ENCODE data around the gene ANKRD60.

Gene ANKRD60

GRCh38 chr20:58196402-58197184 is 31.9 kb downstream of the ANKRD60 start:
- no peak overlapping the region for H3K4me3 ChIP-seq (ENCODE audit: low read depth, low read length)
- TF ChIP-seq CTCF (IDR thresholded peaks at IDR 0.05; ENCODE audit: borderline replicate concordance, insufficient read depth, low read depth, low read length) = no peak

- no peak for TF ChIP-seq CTCF (IDR thresholded peaks at IDR 0.05; ENCODE audit: borderline replicate concordance, insufficient read depth, low read depth, low read length)
- no peak overlapping the region for H3K4me3 ChIP-seq (ENCODE audit: low read depth, low read length)
Observed at GRCh38 chr20:58195047-58195446, 33.4 kb downstream of the ANKRD60 start.

- H3K4me3 ChIP-seq (ENCODE audit: low read depth, low read length) = no peak overlapping the region
- TF ChIP-seq CTCF (IDR thresholded peaks at IDR 0.05; ENCODE audit: borderline replicate concordance, insufficient read depth, low read depth, low read length) = no peak
Observed at GRCh38 chr20:58194175-58194791, 34.2 kb downstream of the ANKRD60 start.

DNA sequence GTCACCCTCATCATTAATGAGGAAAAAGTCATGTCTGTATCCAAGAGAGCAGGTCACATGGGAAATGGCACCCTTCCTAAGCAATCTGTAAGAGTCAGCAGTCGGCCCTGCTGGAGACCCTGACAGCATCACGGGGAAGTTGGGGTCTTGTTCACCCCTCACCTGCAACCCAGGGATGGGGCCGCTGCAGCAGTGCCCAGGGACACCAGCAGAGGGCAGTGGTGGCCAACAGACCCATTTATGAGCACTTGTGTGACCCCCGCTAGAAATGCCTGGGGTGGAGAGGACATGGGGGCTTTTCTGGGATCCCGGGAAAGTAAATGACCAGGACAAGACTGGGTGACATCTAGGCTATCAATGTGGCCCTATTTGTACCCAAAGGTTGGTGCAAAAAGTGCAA is 35.9 kb downstream of the ANKRD60 start:
- H3K4me3 ChIP-seq (ENCODE audit: low read depth, low read length) = no peak overlapping the region
- TF ChIP-seq CTCF (IDR thresholded peaks at IDR 0.05; ENCODE audit: borderline replicate concordance, insufficient read depth, low read depth, low read length) = peak; percentile 95

DNA sequence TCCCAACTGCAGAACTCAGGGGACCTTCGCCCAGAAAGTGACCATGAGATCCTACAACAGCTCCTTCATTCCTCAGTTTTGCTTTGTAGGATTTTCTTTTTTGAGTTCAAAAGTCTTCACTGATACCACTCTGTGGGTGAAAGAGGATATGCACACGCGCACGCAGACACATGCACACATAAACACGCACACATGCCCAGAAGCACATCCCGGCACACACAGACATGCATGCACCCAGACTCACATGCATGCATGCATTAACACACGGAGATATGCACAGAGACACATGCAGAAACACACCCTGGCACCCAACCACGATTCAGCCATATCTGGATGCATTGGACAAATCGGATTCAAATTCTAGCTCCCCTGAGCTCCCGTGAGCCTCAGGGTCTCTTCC is 36.4 kb downstream of the ANKRD60 start:
- no peak for TF ChIP-seq CTCF (IDR thresholded peaks at IDR 0.05; ENCODE audit: borderline replicate concordance, insufficient read depth, low read depth, low read length)
- no peak overlapping the region for H3K4me3 ChIP-seq (ENCODE audit: low read depth, low read length)

DNA sequence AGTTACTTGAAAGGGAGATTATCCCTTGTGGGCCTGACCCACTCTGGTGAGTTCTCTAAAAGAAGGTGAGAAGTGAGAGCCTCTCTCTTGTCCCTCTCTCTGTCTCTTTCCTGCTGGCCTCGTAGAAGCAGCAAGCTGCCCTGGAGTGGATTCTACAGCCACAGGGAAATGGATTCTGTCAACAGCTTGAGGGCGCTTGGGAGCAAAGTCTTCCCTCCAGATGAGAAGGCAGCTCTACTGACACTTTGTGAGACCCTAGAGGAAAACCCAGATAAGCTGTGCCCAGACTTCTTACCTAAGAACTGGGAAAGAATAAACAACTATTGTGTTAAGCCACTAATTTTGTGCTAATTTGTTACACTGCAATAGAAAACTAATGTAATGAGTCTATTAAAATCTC is 39.9 kb downstream of the ANKRD60 start:
- no peak overlapping the region for H3K4me3 ChIP-seq (ENCODE audit: low read depth, low read length)
- TF ChIP-seq CTCF (IDR thresholded peaks at IDR 0.05; ENCODE audit: borderline replicate concordance, insufficient read depth, low read depth, low read length) = no peak

DNA sequence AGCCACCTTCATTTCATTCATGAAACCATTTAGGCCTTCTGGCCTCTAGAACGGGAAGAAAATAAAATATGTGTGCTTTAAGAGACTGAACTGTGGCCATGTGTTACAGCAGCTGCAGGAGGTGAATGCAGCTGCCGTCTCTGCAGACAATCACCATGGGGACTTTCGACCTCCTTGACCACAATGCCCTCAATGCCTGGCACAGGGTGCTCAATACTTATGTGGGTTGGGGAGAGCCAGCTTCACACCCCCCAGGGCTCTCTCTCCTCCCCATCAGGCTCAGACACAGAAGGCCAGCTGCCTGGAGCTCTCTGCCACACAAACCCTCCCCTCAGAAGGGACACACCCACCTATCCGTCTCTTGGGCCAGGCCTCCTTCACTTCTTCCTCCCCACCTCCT is 43.5 kb downstream of the ANKRD60 start:
- no peak overlapping the region for H3K4me3 ChIP-seq (ENCODE audit: low read depth, low read length)
- TF ChIP-seq CTCF (IDR thresholded peaks at IDR 0.05; ENCODE audit: borderline replicate concordance, insufficient read depth, low read depth, low read length) = no peak
